Measurements from ENCODE around the gene TRAF6. TPM values are rescaled to one million over a fixed set of nuclear protein-coding genes. Genes with fewer than 3 reads are reported as not detected.

Gene TRAF6
- total and polyA plus RNA-seq, 9 of the 15 experiments (the other 6 are each of a cell fraction or from before 2014, with no cell fraction given), result 2.0 to 13.1 (median 8.2) TPM

- CTCF ChIA-PET (ENCODE audit: low intra/inter-chr PET ratio), result no interaction called here
- no peaks in the 10 kb centered on the region for H3K9me1 ChIP-seq (ENCODE audit: control insufficient read depth, insufficient read depth, low read length)
- POLR2A ChIA-PET, result interaction anchor here (0.7 kb wide), 1 partner anchor 339 kb away, joined by 3 read pairs; no protein-coding TSS in a partner anchor
- TF ChIP-seq NCOR1 (IDR thresholded peaks at IDR 0.05), result 0 out of 2 replicates have a peak, but pooled peaks have one; percentile 11
- no peak for TF ChIP-seq NR2C2 (CRISPR knock-in tag; IDR thresholded peaks at IDR 0.05)
- no peak for TF ChIP-seq NR2C2 (tag; IDR thresholded peaks at IDR 0.05)
- no peak for TF ChIP-seq SMAD3 (CRISPR knock-in tag; conservative IDR thresholded peaks at IDR 0.05)
- TF ChIP-seq RCOR1 (IDR thresholded peaks at IDR 0.05; ENCODE audit: borderline replicate concordance in 1 of 2, low read depth in 2 of 2, low read length in 2 of 2), result no peak
- no peak for TF ChIP-seq PHF20 (IDR thresholded peaks at IDR 0.05; ENCODE audit: partially characterized antibody)
- no peak for TF ChIP-seq ZNF449 (CRISPR knock-in tag; IDR thresholded peaks at IDR 0.05)
- TF ChIP-seq ZNF316 (IDR thresholded peaks at IDR 0.05), result peak; percentile 64
- no peak for TF ChIP-seq ZNF197 (CRISPR knock-in tag; IDR thresholded peaks at IDR 0.05; ENCODE audit: low read depth)
- TF ChIP-seq MCM5 (IDR thresholded peaks at IDR 0.05; ENCODE audit: low read depth), result no peak
- no peak for TF ChIP-seq ZFP1 (CRISPR knock-in tag; IDR thresholded peaks at IDR 0.05)
- no peak for TF ChIP-seq RBM15 (IDR thresholded peaks at IDR 0.05; ENCODE audit: insufficient read depth, low read length)
- TF ChIP-seq ZNF830 (CRISPR knock-in tag; IDR thresholded peaks at IDR 0.05), result no peak
- TF ChIP-seq NKRF (IDR thresholded peaks at IDR 0.05; ENCODE audit: borderline replicate concordance), result no peak
- TF ChIP-seq ARID1B (IDR thresholded peaks at IDR 0.05), result no peak
- no peak for TF ChIP-seq SIRT6 (IDR thresholded peaks at IDR 0.05; ENCODE audit: low read depth, low read length)
- peak; percentile 84 for TF ChIP-seq MAFG (tag; conservative IDR thresholded peaks at IDR 0.05)
- TF ChIP-seq C11orf30 (IDR thresholded peaks at IDR 0.05; ENCODE audit: low read depth), result peak; percentile 38
- TF ChIP-seq FOSL1 (tag; conservative IDR thresholded peaks at IDR 0.05), result peak; percentile 32; the same call in 1 of the 2 replicates
- no peak for TF ChIP-seq PHB (CRISPR knock-in tag; IDR thresholded peaks at IDR 0.05)
- no peak for DNase-seq (ENCODE audit: extremely low read depth in 1 of 4, low spot score in 3 of 4)
- intact Hi-C loops (cut with micrococcal nuclease), result loop anchor here (5.0 kb wide), 1 partner anchor 133 kb away; no protein-coding TSS in a partner anchor
- H3K9me3 ChIP-seq (replicated peaks; ENCODE audit: control insufficient read depth, insufficient read depth, low read depth, low read length), result no peaks in the 10 kb centered on the region
- H3K36me3 ChIP-seq (ENCODE audit: control insufficient read depth, insufficient read depth, low read length), result no peaks in the 10 kb centered on the region
- FAIRE-seq, result no peak
- H3K79me2 ChIP-seq (ENCODE audit: control insufficient read depth, insufficient read depth, low read length), result no peaks in the 10 kb centered on the region
- H3K4me2 ChIP-seq (ENCODE audit: insufficient read depth, low read length), result no peak overlapping the region
- no peak overlapping the region for H2AFZ ChIP-seq (ENCODE audit: low read depth, low read length)
- no peak overlapping the region for H3K27ac ChIP-seq (ENCODE audit: extremely low read depth, low read depth, low read length)
- no peaks in the 10 kb centered on the region for H4K20me1 ChIP-seq (replicated peaks; ENCODE audit: control insufficient read depth, insufficient read depth, low read length)
- H3K4me3 ChIP-seq, result no peak overlapping the region
- H3K27me3 ChIP-seq (ENCODE audit: control insufficient read depth in 2 of 2, insufficient read depth in 2 of 2, low read length in 2 of 2), result no peaks in the 10 kb centered on the region
- H3K4me1 ChIP-seq (replicated peaks in 1 of 2; ENCODE audit: control insufficient read depth in 2 of 2, insufficient read depth in 2 of 2, low read length in 2 of 2), result no peaks in the 10 kb centered on the region
- no TSS peak for BruUV-seq (replicated peaks)
- in situ Hi-C loops (cut with MboI), result no loop called here
- WGBS (ENCODE audit: insufficient coverage, low coverage, missing lambda C conversion rate), result 6% methylated on average over 1 of the region's 1 CpG
- H3K9ac ChIP-seq (ENCODE audit: insufficient read depth in 1 of 2, low read depth in 2 of 2, low read length in 2 of 2), result no peak overlapping the region
- ATAC-seq, result no peak
These were observed 34.9 kb downstream of the TRAF6 start for GRCh38 chr11:36475192-36475591.
